NCI-H128 (cell line): ENCODE results near the gene SYNGAP1.
"Not testable (repeated sequence)": the region's sequence is repeated elsewhere in the genome, so short reads cannot be mapped to it uniquely, and the experiment has no call there.

Source experiments
- DNase-seq: peaks from one replicate; lab custom pipeline; 2025; ENCODE audit not compliant: unreplicated experiment; lab: John Stamatoyannopoulos, UW

Gene SYNGAP1

DNA sequence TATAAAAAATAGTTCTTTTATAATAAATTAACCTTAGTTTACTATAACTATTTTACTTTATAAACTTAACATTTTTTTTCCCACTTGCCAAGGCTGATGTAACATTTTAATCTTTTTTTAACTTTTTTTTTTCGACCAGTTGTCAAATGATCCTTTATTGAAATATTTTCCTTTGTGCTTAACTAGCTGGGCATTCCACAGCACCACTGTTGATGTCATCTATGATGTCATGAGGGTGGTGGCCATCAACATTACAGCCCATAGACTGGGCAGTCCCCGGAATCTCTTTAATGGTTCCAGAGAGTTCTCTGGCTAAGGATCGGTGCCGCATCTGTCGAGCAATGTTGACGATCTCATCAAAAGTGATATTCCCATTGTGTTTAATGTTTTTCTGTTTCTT, 20.0 kb upstream of the SYNGAP1 start:
- DNase-seq, result not testable (repeated sequence)

DNA sequence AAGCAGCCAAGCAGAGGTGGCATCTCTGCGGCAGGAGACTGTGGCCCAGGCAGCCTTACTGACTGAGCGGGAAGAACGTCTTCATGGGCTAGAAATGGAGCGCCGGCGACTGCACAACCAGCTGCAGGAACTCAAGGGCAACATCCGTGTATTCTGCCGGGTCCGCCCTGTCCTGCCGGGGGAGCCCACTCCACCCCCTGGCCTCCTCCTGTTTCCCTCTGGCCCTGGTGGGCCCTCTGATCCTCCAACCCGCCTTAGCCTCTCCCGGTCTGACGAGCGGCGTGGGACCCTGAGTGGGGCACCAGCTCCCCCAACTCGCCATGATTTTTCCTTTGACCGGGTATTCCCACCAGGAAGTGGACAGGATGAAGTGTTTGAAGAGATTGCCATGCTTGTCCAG, 15.0 kb upstream of the SYNGAP1 start:
- no peak for DNase-seq

DNA sequence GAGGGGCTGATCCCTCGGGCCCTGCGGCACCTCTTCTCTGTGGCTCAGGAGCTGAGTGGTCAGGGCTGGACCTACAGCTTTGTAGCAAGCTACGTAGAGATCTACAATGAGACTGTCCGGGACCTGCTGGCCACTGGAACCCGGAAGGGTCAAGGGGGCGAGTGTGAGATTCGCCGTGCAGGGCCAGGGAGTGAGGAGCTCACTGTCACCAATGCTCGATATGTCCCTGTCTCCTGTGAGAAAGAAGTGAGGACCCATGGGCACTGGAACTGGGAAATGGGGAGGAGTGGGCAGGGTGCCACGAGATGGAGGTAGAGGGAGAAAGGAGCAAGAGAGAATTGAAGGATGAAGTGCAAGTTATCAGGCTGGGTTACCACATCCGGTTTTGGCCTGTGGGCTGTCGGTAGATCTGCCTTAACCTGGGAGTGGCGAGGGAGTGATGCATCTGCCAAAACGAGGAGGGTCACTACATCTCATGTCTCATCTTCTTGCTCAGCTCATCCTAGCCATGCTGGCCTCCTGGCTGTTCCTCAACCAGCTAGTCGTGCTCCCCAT, 14.4 kb upstream of the SYNGAP1 start:
- DNase-seq, result no peak

- no peak for DNase-seq
Measured at GRCh38 chr6:33406126-33406525, 13.7 kb upstream of the SYNGAP1 start.

DNA sequence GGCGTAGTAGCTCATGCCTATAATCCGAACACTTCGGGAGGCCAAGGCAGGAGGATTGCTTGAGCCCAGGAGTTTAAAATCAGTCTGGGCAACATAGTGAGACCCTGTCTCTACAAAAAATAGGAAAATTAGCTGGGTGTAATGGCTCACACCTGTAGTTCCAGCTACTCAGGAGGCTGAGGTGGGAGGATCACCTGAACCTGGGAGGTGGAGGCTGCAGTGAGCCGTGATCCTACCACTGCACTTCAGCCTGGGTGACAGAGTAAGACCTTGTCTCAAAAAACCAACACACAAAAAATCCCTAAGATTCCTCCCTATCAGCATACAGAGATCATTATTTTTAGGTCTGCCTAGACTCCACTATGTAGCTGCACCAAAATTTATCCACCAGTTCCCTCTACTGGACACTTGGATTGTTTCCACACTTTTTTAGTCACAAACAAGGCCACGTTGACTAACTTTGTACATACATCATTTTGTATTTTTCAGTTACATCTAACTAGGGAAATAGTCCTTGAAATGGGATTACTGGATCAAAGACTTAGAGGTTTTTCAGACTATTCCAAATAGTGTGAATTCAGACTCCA, 12.6 kb upstream of the SYNGAP1 start:
- no peak for DNase-seq

GRCh38 chr6:33410050-33410710, 9.7 kb upstream of the SYNGAP1 start:
- peak; percentile 95 for DNase-seq

GRCh38 chr6:33410711-33411631, 8.9 kb upstream of the SYNGAP1 start, which contains the start of gene PHF1:
PHF1 (plus strand) TSS chr6:33411014; CDS start chr6:33412264, 1,250 bp downstream.
- no peak for DNase-seq

- DNase-seq, result no peak
Measured at GRCh38 chr6:33411632-33412005, 8.2 kb upstream of the SYNGAP1 start.

- no peak for DNase-seq
Measured at GRCh38 chr6:33412140-33413009, 7.5 kb upstream of the SYNGAP1 start.

DNA sequence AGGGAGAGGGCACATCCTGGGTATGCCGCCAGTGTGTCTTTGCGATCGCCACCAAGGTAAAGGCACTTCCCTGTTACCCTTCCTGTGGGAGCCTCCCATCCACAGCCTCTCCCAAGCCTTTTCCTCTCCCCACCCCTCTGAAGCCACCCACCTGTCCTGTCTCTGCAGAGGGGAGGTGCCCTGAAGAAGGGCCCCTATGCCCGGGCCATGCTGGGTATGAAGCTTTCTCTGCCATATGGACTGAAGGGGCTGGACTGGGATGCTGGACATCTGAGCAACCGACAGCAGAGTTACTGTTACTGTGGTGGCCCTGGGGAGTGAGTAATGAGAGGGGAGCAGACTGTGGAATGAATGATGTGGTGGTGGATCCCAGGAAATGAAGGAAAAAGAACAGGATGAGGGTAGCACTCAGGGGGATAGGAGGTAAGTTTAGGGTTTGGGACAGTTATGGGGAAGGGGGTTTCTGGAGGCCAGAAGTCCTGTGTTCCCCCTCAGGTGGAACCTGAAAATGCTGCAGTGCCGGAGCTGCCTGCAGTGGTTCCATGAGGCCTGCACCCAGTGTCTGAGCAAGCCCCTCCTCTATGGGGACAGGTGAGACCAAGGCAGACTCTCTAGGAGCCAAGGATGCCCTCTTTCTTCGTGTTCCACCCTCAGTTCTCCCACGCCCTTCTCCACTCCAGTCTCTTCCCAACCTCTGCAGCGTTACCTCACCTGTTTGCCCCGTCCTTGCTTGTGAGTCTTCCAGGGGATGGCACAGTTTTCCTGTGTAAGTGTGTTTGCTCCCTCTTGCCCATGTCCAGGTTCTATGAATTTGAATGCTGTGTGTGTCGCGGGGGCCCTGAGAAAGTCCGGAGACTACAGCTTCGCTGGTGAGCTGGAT, 6.4 kb upstream of the SYNGAP1 start:
- no peak for DNase-seq

- DNase-seq, result no peak
Measured at GRCh38 chr6:33414592-33415271, 5.1 kb upstream of the SYNGAP1 start.

DNA sequence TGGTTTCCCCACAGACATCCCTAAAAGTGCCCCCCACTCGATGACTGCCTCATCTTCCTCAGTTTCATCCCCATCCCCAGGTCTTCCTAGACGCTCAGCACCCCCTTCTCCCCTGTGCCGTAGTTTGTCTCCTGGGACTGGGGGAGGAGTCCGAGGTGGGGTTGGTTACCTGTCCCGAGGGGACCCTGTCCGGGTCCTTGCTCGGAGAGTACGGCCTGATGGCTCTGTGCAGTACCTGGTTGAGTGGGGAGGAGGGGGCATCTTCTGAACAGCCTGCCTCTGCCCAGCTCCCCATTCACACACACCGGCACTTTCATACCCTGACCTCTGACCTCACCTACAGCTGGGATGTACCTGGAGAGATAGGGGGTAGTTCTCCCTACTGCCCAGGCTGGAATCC, 4.0 kb upstream of the SYNGAP1 start:
- no peak for DNase-seq

DNA sequence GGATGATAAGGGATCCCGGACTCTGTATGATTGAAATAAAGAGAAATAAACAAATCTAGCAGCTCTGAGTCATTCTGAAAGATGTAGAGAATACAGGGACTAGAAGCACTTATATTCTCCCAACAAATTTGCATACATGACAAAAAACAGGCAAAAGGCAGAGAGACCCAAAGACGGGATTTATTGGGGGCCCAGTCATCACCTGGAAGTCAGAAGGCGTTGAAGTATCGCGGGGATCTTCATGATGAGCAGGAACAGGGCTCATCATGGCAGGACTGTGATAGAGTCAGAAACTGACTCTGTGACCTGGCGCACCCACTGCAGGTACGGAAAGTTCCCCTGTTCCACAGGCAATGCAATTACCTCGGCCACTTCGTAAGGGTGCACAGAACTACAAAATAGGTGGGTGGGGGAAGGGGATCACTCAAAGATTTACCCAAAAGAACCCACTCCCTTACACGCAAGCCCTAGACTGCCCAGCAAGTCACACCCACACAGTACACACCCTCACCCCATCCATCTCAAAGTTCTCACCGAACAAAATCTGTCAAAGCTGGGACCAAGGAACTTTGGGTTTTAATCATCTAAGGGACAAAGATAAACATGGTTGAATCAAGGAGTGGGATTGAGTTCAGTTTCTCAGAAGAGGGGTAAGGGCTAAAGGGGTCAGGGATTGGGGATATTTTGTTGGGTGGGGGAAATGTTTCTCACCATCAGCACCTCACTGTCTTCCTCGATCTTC, 3.3 kb upstream of the SYNGAP1 start:
- DNase-seq, result no peak

- DNase-seq, result no peak
Measured at GRCh38 chr6:33417128-33417902, 2.5 kb upstream of the SYNGAP1 start.

GRCh38 chr6:33417903-33418689, 1.8 kb upstream of the SYNGAP1 start, which contains the start of gene CUTA:
CUTA (minus strand) TSS chr6:33418107; CDS start chr6:33418000, 107 bp downstream.
- DNase-seq, result peak; percentile 99

DNA sequence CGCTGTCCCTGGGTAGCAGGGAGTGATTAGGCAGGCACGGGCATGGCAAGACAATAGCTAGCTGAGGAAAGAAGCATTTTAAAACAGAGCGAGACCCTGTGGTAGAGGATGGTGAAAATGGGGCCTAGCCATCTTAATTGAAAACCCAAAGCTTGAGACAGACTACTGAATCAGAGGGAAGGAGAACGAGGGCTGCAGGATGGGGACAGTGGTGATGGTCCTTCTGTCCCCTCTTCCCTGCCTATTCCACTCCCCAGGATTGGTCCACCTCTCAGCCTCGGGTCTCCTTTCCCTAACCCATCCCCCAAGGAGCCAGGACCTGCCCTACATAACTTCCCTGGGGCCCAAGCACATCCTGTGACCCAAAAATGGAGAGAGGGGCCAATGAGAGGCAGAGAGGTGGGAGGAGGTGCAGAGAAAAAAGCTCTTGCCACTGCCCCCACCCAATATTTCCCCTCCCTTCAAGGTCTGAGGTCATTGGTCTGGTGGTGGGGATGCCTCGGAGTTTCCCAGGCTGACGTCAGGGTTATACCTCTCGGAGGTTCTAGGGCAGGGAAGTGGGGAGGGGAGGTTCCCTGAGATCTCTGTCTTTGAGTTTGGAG, 1.1 kb upstream of the SYNGAP1 start:
- no peak for DNase-seq
